Right renal cortex interstitium (tissue), 3 donors: Measurements from ENCODE around the gene RSPH4A. TPM values are rescaled to one million over a fixed set of nuclear protein-coding genes. Genes with fewer than 3 reads are reported as not detected.

Source experiments
- polyA plus RNA-seq, 3 donors: library from polyadenylated mRNA; unstranded; fragments of 120-200 nt; gene quantifications; one replicate each; pipeline ENCODE4 v1.2.1, GENCODE V29; 2013; ENCODE audit not compliant: insufficient read length in 3 of 3

Gene RSPH4A
- polyA plus RNA-seq, 3 donors = 2.8 to 3.0 (median 2.9) TPM

Other genes starting within 250 kb of the RSPH4A start
- 10 to 100 TPM; 42.2 to 45.0 (median 43.1) TPM for gene DSE, start 245.5 kb upstream of the RSPH4A start, polyA plus RNA-seq
- gene CALHM6, start 155.1 kb upstream of the RSPH4A start, polyA plus RNA-seq = 1 to 10 TPM; 2.7 to 4.0 (median 3.2) TPM
- gene CALHM5, start 104.8 kb upstream of the RSPH4A start, polyA plus RNA-seq = 1 to 10 TPM; 2.7 to 3.3 (median 3.2) TPM
- under 1 TPM; 0.36 to 0.50 (median 0.37) TPM for gene TRAPPC3L, start 70.8 kb upstream of the RSPH4A start, polyA plus RNA-seq
- gene CALHM4, start 62.7 kb upstream of the RSPH4A start, polyA plus RNA-seq = 1 to 10 TPM in 2 of 3 donors, under 1 TPM in 1; 0.94 to 1.3 (median 1.1) TPM
- gene RWDD1, start 45.0 kb upstream of the RSPH4A start, polyA plus RNA-seq = 10 to 100 TPM; 81.8 to 87.9 (median 82.6) TPM
- 10 to 100 TPM; 14.0 to 16.0 (median 15.4) TPM for gene ZUP1, start 52.3 kb downstream of the RSPH4A start, polyA plus RNA-seq
- 10 to 100 TPM; 17.9 to 24.4 (median 23.8) TPM for gene KPNA5, start 64.7 kb downstream of the RSPH4A start, polyA plus RNA-seq
- 1 to 10 TPM; 4.1 to 8.5 (median 8.0) TPM for gene FAM162B, start 149.2 kb downstream of the RSPH4A start, polyA plus RNA-seq
- gene GPRC6A, start 212.6 kb downstream of the RSPH4A start, polyA plus RNA-seq = under 1 TPM; 0.32 to 0.51 (median 0.32) TPM